Tibial nerve (tissue), 4 donors: Measurements from ENCODE around the gene GINS1. TPM values are rescaled to one million over a fixed set of nuclear protein-coding genes. Genes with fewer than 3 reads are reported as not detected.
A peak's percentile ranks its signal among the peaks of the same experiment; 100 is the strongest.

Experiments
- DNase-seq, 2 donors: peaks; one replicate each; pipeline ENCODE4 v3.0.0-alpha.2; 2019; ENCODE audit warnings: low spot score in 2 of 2
- H3K27ac ChIP-seq, 4 donors: fragments of 200-600 bp; sonication (generic) in 3 of 4; one replicate each; pipeline ENCODE4 v1.5.1; 2017 to 2019; ENCODE audit warnings: mild to moderate bottlenecking in 1 of 4
- H3K27me3 ChIP-seq, 2 donors: fragments of 200-600 bp; sonication (generic) in 1 of 2; one replicate each; pipeline versions ENCODE4 v1.5.1 to v1.6.0; 2017 to 2019
- H3K36me3 ChIP-seq, 3 donors: fragments of 200-600 bp; sonication (generic); one replicate each; pipeline ENCODE4 v1.5.1; 2018 to 2019
- H3K4me1 ChIP-seq, 4 donors: fragments of 200-600 bp; sonication (generic) in 3 of 4; one replicate each; pipeline ENCODE4 v1.5.1; 2017 to 2019
- H3K4me3 ChIP-seq, 4 donors: fragments of 200-600 bp; sonication (generic) in 3 of 4; one replicate each; pipeline ENCODE4 v1.5.1; 2017 to 2019; ENCODE audit warnings: mild to moderate bottlenecking in 1 of 4, moderate library complexity in 1 of 4
- H3K9me3 ChIP-seq, 4 donors: fragments of 200-600 bp; sonication (generic) in 3 of 4; one replicate each; pipeline ENCODE4 v1.5.1; 2017 to 2019
- CTCF ChIP-seq, 5 experiments: fragments of 200-600 bp in 3 of 5; fragments of 450-650 bp in 2 of 5; sonication (generic) in 3 of 5; IDR thresholded peaks; one replicate each; pipeline ENCODE4 v1.5.1; 2016 to 2019; ENCODE audit warnings: antibody characterized with exemption in 5 of 5, mild to moderate bottlenecking in 3 of 5, moderate library complexity in 2 of 5
- EP300 ChIP-seq, 2 donors: sonication (generic); formaldehyde crosslinking; IDR thresholded peaks; one replicate each; pipeline ENCODE4 v1.6.1; 2017; ENCODE audit warnings: antibody characterized with exemption in 2 of 2, mild to moderate bottlenecking in 1 of 2
- POLR2A ChIP-seq, 2 donors: fragments of 450-650 bp; IDR thresholded peaks; one replicate each; pipeline ENCODE4 v1.6.1; 2017; ENCODE audit warnings: antibody characterized with exemption in 2 of 2, mild to moderate bottlenecking in 2 of 2, moderate library complexity in 2 of 2
- WGBS, 2 donors: methylation state at CpG; one replicate each; pipeline ENCODE4 v1.1.5; 2018; 5-methylcytosine and 5-hydroxymethylcytosine counted together
- total RNA-seq, 4 donors: library from RNA; depleted of rRNA; stranded (reverse); fragments of >200 nt; gene quantifications; one replicate each; pipeline ENCODE4 v1.1.0, GENCODE V29; 2016

The GINS1 gene
- total RNA-seq, 4 donors from 2014 or later, result 0.21 to 1.1 (median 0.59) TPM

DNA sequence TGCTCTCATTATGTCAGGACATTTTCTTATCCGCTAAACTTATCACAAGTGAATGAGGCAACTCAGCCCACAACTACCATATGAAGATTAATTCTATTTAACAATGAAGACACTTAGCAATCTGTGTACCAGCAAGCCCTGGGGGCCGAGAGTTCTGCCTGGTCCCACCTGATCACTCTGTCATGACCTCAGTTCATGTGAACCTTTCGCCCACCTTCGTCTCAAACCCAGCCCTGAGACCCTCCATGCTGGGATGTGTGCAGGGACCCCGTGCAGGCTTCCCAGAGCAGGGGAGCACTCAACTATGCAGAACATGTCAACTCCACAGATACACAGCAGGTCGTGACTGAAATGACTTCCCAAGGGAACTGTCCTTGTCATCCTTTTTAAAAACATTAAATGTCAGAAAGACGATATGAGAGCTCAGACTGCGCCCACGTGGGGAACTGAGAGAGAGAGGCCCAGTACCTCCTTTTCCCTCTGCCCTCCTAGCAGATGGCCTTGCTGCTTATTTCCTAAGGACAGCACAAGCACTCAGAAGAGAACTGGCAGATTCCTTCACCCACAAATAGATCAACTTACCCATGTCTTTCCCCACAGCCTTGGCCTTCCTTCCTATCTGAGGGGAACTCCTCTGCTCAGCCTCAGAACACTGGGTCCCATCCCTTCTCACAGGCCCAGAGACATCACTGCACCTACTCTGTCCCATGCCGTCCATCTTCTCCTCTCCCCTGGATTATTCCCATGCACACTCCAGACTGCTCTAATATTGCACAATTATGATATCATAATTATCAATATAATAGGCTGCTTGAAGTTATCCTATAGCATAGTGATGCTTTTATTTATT is 28.4 kb upstream of the GINS1 start:
- Histone ChIP-seq H3K9me3 (no peaks in the 10 kb centered on the region), H3K4me3 (no peak overlapping the region), H3K27ac (peak overlapping the region in 2 of 4 donors; percentile 38 to 95), H3K36me3 (peaks cover 0 to 10% (median 0%) of the 10 kb centered on the region in 3 donors), H3K4me1 (peaks cover 0 to 43% (median 24%) of the 10 kb centered on the region in 4 donors), H3K27me3 (no peaks in the 10 kb centered on the region)
- 82 to 84% methylated on average over 10 of the region's 10 CpGs for whole genome bisulfite sequencing, 2 donors
- TF ChIP-seq POLR2A (IDR thresholded peaks at IDR 0.05), result no peak
- no peak for TF ChIP-seq CTCF (IDR thresholded peaks at IDR 0.05)
- no peak for TF ChIP-seq EP300 (IDR thresholded peaks at IDR 0.05)
- no peak for DNase-seq

- H3K9me3 ChIP-seq, result no peaks in the 10 kb centered on the region
- DNase-seq, result no peak
- TF ChIP-seq EP300 (IDR thresholded peaks at IDR 0.05) (no peak), CTCF (IDR thresholded peaks at IDR 0.05) (no peak), POLR2A (IDR thresholded peaks at IDR 0.05) (no peak)
- peaks cover 0 to 10% (median 0%) of the 10 kb centered on the region in 3 donors for H3K36me3 ChIP-seq
- 81 to 83% methylated on average over 7 of the region's 7 CpGs for WGBS, 2 donors
- no peak overlapping the region for H3K4me3 ChIP-seq
- H3K4me1 ChIP-seq, result peaks cover 0 to 38% (median 17%) of the 10 kb centered on the region in 4 donors
- no peak overlapping the region for H3K27ac ChIP-seq
- no peaks in the 10 kb centered on the region for H3K27me3 ChIP-seq
Measured at GRCh38 chr20:25380945-25381614, 26.4 kb upstream of the GINS1 start.

- Histone ChIP-seq H3K9me3 (no peaks in the 10 kb centered on the region), H3K36me3 (peaks cover 0 to 14% (median 0%) of the 10 kb centered on the region in 3 donors), H3K4me1 (peaks cover 0 to 25% (median 8%) of the 10 kb centered on the region in 4 donors), H3K27me3 (no peaks in the 10 kb centered on the region), H3K4me3 (no peak overlapping the region), H3K27ac (no peak overlapping the region)
- no peak for DNase-seq
- TF ChIP-seq POLR2A (IDR thresholded peaks at IDR 0.05) (no peak), CTCF (IDR thresholded peaks at IDR 0.05) (no peak), EP300 (IDR thresholded peaks at IDR 0.05) (no peak)
- 84 to 85% methylated on average over 5 of the region's 5 CpGs for WGBS, 2 donors
Measured at GRCh38 chr20:25382704-25383370, 24.6 kb upstream of the GINS1 start.

DNA sequence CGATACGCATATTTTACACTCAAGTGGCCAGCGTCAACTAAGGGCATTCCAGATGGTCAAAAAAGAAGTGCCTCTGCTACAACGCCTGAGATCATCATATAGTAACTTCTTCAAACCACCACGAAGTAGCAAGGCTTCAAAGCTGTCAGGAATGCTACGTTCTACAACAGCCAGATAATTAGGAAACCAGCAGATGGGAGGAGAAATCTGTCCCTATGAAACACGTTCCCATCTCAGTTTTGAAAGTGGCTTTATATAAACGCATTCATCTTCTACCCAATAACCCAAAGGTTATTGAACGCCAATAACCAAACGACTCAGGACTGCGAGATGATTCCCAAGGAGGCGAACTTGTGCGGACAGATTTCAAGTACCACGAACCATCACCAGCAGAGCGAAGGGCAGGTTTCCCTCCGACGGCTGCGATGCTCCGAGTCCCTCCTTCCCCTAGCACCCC is 18.0 kb upstream of the GINS1 start:
- 10 to 11% methylated on average over 19 of the region's 19 CpGs for WGBS, 2 donors
- H3K4me1 ChIP-seq, result peaks cover 0 to 19% (median 3%) of the 10 kb centered on the region in 4 donors
- no peaks in the 10 kb centered on the region for H3K27me3 ChIP-seq
- H3K36me3 ChIP-seq, result peaks cover 0 to 10% (median 0%) of the 10 kb centered on the region in 3 donors
- no peak for TF ChIP-seq CTCF (IDR thresholded peaks at IDR 0.05)
- TF ChIP-seq POLR2A (IDR thresholded peaks at IDR 0.05), result no peak
- TF ChIP-seq EP300 (IDR thresholded peaks at IDR 0.05), result no peak
- no peak for DNase-seq
- peak overlapping the region; percentile 67 to 98 (median 86) for H3K4me3 ChIP-seq
- no peaks in the 10 kb centered on the region for H3K9me3 ChIP-seq
- H3K27ac ChIP-seq, result peak overlapping the region; percentile 64 to 97 (median 92)
